Measurements from ENCODE around the gene GALNT8.

DNA sequence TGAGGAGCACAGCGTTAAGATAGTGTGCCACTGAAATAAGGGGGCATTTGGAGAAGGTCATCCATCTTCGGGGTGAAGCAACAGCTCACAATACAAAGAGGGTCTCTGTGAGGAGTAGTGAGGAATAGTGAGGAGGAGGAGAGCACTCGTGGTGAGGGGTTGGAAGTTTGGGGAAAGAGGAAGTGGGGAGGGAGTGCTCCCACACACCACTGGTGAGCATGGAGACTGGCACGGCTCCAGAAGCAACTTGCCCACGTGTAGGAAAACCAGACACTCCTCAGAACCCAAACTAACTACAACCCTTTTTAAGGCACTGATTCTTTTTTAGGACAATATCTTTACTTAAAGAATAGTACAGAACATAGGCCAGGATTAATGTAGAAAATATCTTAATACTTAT, 48.9 kb downstream of the GALNT8 start:
- TF ChIP-seq, protein P1, sequence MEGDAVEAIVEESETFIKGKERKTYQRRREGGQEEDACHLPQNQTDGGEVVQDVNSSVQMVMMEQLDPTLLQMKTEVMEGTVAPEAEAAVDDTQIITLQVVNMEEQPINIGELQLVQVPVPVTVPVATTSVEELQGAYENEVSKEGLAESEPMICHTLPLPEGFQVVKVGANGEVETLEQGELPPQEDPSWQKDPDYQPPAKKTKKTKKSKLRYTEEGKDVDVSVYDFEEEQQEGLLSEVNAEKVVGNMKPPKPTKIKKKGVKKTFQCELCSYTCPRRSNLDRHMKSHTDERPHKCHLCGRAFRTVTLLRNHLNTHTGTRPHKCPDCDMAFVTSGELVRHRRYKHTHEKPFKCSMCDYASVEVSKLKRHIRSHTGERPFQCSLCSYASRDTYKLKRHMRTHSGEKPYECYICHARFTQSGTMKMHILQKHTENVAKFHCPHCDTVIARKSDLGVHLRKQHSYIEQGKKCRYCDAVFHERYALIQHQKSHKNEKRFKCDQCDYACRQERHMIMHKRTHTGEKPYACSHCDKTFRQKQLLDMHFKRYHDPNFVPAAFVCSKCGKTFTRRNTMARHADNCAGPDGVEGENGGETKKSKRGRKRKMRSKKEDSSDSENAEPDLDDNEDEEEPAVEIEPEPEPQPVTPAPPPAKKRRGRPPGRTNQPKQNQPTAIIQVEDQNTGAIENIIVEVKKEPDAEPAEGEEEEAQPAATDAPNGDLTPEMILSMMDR (IDR thresholded peaks at IDR 0.05; ENCODE audit: low read depth, low read length, poor library complexity, severe bottlenecking), result no peak
- TF ChIP-seq EZH2phosphoT487 (IDR thresholded peaks at IDR 0.05; ENCODE audit: borderline replicate concordance, low read length), result no peak
